GM12801 (cell line): ENCODE results near the gene SSU72.

Experiments
- CTCF ChIP-seq: IDR thresholded peaks from one replicate; pipeline ENCODE4 v1.5.1; 2011; ENCODE audit warnings: control low read depth; ENCODE audit not compliant: insufficient read length; ENCODE audit errors: extremely low read depth

Gene SSU72

GRCh38 chr1:1601564-1602303, 27.1 kb upstream of the SSU72 start:
- no peak for TF ChIP-seq CTCF

GRCh38 chr1:1600861-1601563, 26.3 kb upstream of the SSU72 start:
- TF ChIP-seq CTCF = no peak

- no peak for TF ChIP-seq CTCF
Observed at GRCh38 chr1:1599935-1600860, 25.5 kb upstream of the SSU72 start, which contains the start of gene FNDC10. Gene FNDC10 (minus strand): TSS chr1:1600135. CDS start chr1:1600015, 120 bp downstream.

- no peak for TF ChIP-seq CTCF
Observed at GRCh38 chr1:1599030-1599934, 24.6 kb upstream of the SSU72 start.

GRCh38 chr1:1598720-1599029, 24.0 kb upstream of the SSU72 start:
- TF ChIP-seq CTCF = no peak

GRCh38 chr1:1598051-1598719, 23.5 kb upstream of the SSU72 start:
- TF ChIP-seq CTCF = no peak
